OCI-LY7 (cell line): ENCODE measurements around the gene CSNK1G2.

Experiments
- EZH2phosphoT487 ChIP-seq: fragments of 200-600 bp; sonication (generic); IDR thresholded peaks from 2 replicates; pipeline ENCODE4 v1.6.1; 2018; ENCODE audit warnings: low read depth, borderline replicate concordance, mild to moderate bottlenecking, mixed run types, antibody characterized with exemption, low read length, moderate library complexity, mixed read lengths
- TF ChIP-seq, protein P1 (sequence below): fragments of 200-600 bp; sonication (generic); conservative IDR thresholded peaks from 2 replicates; pipeline ENCODE4 v1.5.1; 2014; ENCODE audit warnings: mild to moderate bottlenecking, antibody characterized with exemption, low read length, moderate library complexity, mixed read lengths

DNA sequence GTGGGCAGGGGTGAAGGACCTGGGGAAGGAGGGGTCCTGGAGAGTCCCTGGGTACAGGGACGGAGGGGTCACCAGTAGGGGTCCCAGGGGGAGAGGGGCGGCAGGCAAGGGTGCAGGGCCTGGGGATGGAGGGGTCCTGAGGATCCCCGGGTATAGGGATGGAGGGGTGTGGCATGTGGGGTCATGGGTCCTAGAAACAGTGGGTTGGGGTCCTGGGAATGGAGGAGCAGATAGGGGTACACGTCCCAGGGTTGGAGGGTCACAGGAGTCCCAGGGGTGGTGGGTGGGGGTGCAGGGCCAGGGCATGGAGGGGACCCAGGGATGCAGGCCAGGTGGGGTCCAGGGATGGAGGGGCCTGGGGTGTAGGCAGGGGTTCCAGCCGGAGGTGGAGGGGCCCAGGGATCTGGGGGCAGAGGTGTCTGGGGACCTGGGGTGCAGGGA is 73.2 kb downstream of the CSNK1G2 start:
- TF ChIP-seq, protein P1, sequence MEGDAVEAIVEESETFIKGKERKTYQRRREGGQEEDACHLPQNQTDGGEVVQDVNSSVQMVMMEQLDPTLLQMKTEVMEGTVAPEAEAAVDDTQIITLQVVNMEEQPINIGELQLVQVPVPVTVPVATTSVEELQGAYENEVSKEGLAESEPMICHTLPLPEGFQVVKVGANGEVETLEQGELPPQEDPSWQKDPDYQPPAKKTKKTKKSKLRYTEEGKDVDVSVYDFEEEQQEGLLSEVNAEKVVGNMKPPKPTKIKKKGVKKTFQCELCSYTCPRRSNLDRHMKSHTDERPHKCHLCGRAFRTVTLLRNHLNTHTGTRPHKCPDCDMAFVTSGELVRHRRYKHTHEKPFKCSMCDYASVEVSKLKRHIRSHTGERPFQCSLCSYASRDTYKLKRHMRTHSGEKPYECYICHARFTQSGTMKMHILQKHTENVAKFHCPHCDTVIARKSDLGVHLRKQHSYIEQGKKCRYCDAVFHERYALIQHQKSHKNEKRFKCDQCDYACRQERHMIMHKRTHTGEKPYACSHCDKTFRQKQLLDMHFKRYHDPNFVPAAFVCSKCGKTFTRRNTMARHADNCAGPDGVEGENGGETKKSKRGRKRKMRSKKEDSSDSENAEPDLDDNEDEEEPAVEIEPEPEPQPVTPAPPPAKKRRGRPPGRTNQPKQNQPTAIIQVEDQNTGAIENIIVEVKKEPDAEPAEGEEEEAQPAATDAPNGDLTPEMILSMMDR, result no peak
- no peak for TF ChIP-seq EZH2phosphoT487
